Measurements from ENCODE around the gene CFAP126.

DNA sequence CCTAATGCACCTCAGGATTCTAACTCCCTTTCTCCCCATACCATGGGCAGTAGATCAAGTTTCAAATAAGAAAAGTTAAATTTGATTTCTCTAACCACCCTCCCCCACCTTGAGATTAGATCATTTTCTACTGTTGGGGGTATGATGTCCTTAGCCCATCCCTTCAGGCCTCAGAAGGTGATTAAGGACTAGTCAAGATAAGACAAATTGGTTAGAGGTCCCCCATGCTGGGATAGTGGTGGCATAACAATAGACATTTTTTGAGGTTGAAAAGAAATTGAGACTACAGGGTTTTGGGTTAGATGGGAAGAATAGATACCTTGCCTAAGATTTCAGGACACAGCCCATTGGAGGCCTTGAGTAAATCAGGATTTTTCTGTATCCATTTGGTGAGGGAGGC, 2.5 kb downstream of the CFAP126 start:
- TF ChIP-seq POLR2A (IDR thresholded peaks at IDR 0.05): no peak
- TF ChIP-seq, protein P1, sequence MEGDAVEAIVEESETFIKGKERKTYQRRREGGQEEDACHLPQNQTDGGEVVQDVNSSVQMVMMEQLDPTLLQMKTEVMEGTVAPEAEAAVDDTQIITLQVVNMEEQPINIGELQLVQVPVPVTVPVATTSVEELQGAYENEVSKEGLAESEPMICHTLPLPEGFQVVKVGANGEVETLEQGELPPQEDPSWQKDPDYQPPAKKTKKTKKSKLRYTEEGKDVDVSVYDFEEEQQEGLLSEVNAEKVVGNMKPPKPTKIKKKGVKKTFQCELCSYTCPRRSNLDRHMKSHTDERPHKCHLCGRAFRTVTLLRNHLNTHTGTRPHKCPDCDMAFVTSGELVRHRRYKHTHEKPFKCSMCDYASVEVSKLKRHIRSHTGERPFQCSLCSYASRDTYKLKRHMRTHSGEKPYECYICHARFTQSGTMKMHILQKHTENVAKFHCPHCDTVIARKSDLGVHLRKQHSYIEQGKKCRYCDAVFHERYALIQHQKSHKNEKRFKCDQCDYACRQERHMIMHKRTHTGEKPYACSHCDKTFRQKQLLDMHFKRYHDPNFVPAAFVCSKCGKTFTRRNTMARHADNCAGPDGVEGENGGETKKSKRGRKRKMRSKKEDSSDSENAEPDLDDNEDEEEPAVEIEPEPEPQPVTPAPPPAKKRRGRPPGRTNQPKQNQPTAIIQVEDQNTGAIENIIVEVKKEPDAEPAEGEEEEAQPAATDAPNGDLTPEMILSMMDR (IDR thresholded peaks at IDR 0.05): no peak
